Activated CD4-positive, alpha-beta T cell treated with anti-CD3 and anti-CD28 coated beads, Interleukin-2, Interleukin-4, amounts not matched to agents 100 ng/mL and 50 ng/mL, durations not matched to agents 16 hours and 8 hours (primary cell): Measurements from ENCODE around the gene CFAP45.
A peak's percentile ranks its signal among the peaks of the same experiment; 100 is the strongest.

ENCODE experiments used
- DNase-seq: peaks from one replicate; pipeline ENCODE4 v3.0.0-alpha.2; 2020; ENCODE audit warnings: low spot score

CFAP45 gene

GRCh38 chr1:159877695-159878444 is 22.1 kb downstream of the CFAP45 start:
- DNase-seq: no peak

GRCh38 chr1:159873530-159874143 is 26.3 kb downstream of the CFAP45 start:
- no peak for DNase-seq

GRCh38 chr1:159872891-159873290 is 27.1 kb downstream of the CFAP45 start:
- DNase-seq: no peak

DNA sequence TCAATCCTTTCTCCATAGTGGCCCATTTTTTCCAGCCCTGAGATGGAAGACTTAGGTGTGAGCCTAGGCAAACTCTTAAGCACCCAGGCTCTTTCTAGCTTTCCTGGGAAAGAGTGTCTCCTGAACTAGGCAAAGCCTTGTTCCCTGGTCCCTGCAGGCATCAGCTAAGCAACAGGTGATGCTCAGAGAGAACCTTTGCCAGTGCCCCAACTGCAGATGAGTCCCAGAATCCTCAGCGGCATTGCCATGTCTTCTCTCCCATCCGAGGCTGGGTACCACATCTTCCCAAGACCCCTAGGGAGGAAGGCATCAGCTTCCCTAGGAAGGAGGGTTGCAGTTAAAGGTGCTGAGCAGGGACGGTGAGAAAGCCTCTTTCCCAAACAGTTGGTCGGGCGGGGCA is 29.3 kb downstream of the CFAP45 start:
- DNase-seq: no peak

GRCh38 chr1:159869607-159870006 is 30.4 kb downstream of the CFAP45 start:
- DNase-seq: no peak

- DNase-seq: no peak
These were observed 30.8 kb downstream of the CFAP45 start for GRCh38 chr1:159869173-159869572.

GRCh38 chr1:159868766-159869165 is 31.2 kb downstream of the CFAP45 start:
- DNase-seq: no peak

GRCh38 chr1:159867664-159868026 is 32.3 kb downstream of the CFAP45 start:
- DNase-seq: no peak

DNA sequence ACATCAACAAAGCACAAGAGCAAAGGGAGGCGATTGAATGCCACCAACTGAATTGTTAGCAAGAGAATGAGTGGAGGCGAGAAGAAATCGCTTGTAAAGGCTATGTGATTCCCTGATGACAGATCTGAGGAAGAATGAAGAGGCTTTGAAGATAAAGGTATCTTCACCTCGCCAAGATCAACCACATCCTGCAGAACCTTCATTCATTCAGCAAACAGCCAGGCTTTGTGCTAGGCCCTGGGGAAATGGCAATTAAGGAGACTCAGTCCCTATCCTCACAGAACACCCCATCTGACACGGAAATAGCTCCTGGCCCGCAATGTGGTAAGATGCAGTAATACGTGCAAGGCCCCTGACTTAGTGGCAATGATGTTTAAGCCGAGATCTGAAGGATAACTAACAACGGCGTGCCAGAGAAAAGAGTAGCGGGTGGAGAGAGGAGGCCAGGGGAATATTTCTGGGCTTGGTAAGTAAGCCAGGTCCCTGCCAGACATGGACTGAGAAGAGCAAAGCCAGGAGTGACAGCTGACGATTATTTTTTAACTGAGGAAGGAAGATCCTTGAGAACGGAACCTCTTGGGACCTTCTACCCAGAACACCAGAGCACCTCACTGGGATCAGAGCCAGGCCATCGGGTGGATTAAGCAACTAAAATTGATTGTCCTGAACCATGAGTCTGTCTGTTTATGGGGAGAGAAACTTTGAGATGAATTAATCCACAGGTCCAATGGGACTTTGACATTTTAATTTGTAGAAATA is 32.9 kb downstream of the CFAP45 start:
- DNase-seq: no peak

GRCh38 chr1:159866066-159866465 is 33.9 kb downstream of the CFAP45 start:
- no peak for DNase-seq

GRCh38 chr1:159864262-159864661 is 35.7 kb downstream of the CFAP45 start:
- DNase-seq: no peak

- DNase-seq: no peak
These were observed 37.4 kb downstream of the CFAP45 start, which contains the start of gene VSIG8 for GRCh38 chr1:159862557-159862956. Gene VSIG8, minus strand, starts transcription at chr1:159862657. Its CDS starts 136 bp downstream, at chr1:159862521.

DNA sequence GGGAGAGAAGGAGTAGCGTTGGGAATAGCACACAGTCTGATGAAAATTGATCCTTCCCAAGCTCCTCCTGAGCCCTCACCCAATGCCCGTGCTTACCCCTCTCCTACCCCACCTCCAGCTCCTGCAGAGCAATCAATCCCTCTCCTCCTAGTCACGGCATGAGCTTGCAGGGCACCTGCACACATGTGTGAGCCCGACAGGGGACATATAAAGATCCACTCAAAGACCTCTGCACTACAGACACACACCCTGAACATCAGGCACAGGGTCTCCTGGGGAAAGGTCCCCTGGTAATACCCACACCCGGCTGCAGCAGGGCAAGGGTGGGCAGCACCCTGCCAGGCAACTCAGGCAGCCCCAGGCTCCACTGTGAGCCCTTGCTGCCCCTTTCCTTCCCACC is 37.9 kb downstream of the CFAP45 start:
- DNase-seq: no peak

DNA sequence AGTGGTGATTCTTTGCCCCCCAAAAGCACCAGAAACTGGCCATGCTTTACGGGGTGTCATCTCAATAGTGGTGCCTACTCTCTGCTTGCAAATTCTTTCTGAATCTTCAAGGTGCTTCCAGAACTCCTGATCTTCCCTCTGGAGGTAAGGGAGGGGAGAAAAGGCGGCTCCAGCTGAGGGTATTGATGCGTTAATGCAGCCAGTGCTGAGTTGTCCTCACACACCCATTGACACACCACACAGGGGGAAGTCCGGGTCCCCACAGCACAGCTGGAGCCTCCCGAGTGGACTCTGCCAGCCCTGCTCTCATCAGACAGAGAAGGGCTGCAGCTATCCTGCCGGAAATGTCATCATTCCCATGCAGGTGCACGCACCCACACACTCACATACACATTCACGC is 38.7 kb downstream of the CFAP45 start:
- DNase-seq: no peak

- DNase-seq: no peak
These were observed 39.5 kb downstream of the CFAP45 start for GRCh38 chr1:159860456-159860855.

- no peak for DNase-seq
These were observed 40.1 kb downstream of the CFAP45 start for GRCh38 chr1:159859767-159860322.

DNA sequence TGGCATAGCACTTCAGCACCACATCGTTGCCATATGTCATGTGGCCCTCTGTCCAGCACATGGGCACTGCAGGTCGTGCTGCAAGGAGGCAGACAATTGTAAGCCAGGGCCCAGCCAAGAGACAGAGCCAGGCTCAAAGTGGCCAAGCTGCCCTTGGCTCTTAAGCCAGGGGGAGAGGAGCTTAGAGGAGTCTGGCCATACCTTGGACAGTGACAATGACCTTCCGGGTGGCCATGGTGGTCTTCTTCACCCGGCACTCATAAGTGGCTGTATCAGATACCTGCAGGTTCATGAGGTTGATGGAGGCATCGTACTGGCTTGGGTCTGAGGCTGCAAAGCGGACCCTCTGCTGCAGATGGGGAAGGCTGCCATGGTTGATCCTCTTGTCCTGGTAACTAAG is 42.1 kb downstream of the CFAP45 start:
- DNase-seq: no peak

DNA sequence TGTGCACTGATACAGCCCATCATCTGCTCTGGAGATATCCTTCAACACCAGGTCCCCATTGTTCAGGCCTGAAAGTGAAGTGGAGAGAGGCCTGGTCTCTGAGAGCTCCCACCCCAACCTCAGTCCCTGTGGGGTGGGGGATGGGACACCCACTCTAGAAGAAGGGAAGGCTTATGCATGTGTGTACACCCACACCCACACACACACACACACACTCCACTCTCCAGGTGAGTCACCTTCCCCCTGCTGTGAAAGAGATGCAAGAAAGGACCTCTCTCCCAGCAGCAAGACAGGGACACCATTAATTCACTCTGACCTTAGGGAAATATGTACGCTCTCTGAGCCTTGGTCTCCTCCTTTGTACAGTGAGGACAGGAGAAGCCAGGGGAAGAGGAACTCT is 43.4 kb downstream of the CFAP45 start:
- no peak for DNase-seq

- no peak for DNase-seq
These were observed 44.3 kb downstream of the CFAP45 start for GRCh38 chr1:159855709-159856108.

DNA sequence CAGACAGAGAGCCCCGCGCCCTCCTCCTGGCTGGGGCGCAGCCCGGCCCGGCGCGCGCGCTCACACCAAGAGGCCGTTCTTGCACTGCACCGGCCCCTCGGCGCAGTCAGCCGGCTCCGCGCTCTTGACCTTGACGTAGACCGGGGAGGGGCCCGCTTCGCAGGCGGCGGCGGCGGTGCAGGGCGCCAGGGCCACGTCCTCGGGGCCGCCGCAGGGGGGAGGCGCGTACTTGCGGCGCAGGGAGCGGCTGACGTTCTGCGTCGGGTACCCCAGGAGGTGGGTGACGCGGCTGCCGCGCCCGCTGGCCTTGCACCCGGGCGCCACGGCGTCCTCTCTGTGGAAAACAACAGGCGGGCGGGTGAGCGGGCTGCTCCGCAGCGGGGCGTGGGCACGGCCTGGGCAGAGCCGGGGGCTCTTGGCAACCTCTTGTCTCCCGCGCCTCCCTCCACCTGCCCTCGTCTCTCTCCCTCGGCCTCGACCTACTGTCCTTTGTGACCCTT is 45.2 kb downstream of the CFAP45 start:
- DNase-seq: peak; percentile 67

- DNase-seq: no peak
These were observed 45.8 kb downstream of the CFAP45 start for GRCh38 chr1:159854116-159854692.

DNA sequence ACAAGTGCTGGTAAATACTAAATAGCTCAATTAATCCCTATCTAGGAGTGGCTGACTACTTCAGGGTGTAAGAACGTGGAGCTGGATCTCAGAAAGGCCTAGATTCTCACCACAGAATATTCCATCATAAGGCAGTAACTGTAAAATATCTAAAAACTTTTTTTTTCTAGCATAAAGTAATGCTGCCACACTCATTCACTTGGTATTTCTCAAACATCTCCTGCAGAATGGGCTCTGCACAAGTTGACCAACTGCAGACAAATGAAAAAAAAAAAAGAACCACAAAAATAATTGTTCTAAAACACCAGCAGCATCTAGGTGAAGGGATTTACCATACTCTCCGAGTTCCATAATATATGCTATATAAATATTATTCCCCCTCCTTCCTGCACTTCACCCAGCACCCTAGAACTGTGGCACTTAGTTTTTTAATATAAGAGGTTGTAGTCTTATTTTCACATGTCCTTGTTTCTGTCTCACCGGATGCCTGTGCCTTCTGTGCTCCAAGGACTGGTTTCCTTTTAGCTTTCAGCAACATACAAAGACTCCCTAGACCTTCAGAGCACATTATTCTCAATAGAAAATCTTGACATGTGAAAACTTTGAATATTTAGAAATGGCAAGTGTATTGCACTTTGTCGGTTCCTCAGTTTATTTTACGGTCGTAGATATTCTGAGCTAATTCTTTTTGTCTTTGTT is 46.4 kb downstream of the CFAP45 start:
- DNase-seq: no peak
